Measurements from ENCODE around the gene PCDH15.
A peak's percentile ranks its signal among the peaks of the same experiment; 100 is the strongest.
"Not testable (repeated sequence)": the region's sequence is repeated elsewhere in the genome, so short reads cannot be mapped to it uniquely, and the experiment has no call there.

PCDH15 gene

DNA sequence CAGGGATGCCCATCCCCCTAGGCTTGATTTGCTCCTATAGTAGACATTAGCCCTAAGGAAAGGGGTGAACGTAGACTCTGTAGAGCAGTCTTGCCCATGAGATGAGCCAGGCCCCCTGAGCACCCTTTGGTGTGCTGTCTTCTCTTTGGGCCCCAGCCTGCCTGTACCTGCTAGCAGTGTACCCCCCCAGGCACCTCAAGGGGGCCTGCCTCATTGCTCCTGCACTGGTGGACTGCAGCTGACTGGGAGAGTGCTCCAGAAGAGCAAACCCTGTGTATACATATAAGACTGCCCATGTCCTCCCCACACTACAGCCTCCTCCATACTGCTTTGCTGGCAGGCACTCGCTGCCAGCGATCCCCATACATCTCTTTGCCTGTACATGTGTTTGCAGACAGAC is 206.7 kb downstream of the PCDH15 start:
- intact Hi-C loops (cut with DNase I): no loop called here
- no peak for DNase-seq

GRCh38 chr10:54587971-54588370 is 213.1 kb downstream of the PCDH15 start:
- DNase-seq: no peak
- intact Hi-C loops (cut with DNase I): no loop called here

DNA sequence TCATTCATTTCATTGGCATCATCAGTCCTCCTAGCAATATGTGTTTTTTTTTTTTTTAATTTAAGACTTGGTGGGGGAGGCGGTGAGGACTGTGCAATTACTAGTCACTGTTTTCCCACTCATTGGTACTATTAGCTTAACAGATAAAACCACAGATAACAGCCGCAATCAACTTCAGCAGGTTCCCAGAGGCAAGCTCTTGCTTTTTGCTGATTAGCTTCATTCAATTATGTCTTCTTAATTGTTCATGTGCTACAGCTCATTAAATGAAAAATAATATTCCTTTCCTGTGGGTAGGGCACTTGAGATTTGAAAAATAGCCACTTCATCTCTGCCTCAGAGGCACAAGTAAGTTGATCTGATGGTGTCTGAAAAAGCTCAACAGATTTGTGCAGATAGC is 215.5 kb downstream of the PCDH15 start:
- intact Hi-C loops (cut with DNase I): no loop called here
- DNase-seq: no peak

- DNase-seq: no peak
- intact Hi-C loops (cut with DNase I): no loop called here
Measured at GRCh38 chr10:54577682-54578081, 223.3 kb downstream of the PCDH15 start.

GRCh38 chr10:54576541-54576940 is 224.5 kb downstream of the PCDH15 start:
- no peak for DNase-seq
- intact Hi-C loops (cut with DNase I): no loop called here

DNA sequence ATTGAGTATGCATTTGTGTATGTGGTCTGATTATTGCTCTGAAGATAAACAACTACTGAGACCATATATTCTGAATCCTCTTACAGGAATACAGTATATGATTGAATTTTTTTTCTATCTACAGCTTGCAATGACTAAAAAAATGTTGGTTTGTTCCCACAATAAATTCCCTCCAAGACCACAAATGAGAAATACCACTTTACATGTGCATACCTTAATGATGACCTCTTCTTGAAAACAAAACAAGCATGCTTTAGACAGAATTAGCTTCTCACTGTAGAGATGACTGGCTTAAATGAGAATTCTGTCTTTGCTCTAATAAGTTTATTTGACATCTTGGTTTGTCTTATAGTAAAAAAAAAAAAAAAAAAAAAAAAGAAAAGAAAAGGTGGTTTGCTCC is 241.5 kb downstream of the PCDH15 start:
- intact Hi-C loops (cut with DNase I): no loop called here
- no peak for DNase-seq

- intact Hi-C loops (cut with DNase I): no loop called here
- no peak for DNase-seq
Measured at GRCh38 chr10:54554028-54554427, 247.0 kb downstream of the PCDH15 start.

GRCh38 chr10:54550016-54550415 is 251.0 kb downstream of the PCDH15 start:
- no peak for DNase-seq
- intact Hi-C loops (cut with DNase I): no loop called here

GRCh38 chr10:54531296-54531695 is 269.7 kb downstream of the PCDH15 start:
- intact Hi-C loops (cut with DNase I): no loop called here
- no peak for DNase-seq

DNA sequence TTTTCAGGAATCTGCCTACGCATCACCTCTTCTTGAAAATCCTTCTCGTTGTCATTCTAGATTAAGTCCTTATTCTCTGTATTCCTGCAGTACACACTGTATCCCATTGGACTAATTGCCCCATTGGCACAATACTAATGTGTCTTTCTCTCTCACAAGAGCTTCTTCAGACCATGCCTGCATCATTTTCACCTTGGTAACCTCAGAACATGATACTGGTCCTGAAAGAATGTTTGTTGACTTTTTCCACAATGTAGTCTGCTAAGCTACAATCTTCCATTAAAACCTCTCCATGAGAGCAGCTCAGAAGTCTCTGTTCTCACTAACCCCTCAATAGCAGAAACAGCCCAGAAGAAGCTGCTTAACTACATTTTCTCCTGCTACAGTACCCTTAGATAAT is 270.7 kb downstream of the PCDH15 start:
- intact Hi-C loops (cut with DNase I): no loop called here

GRCh38 chr10:54525816-54526215 is 275.2 kb downstream of the PCDH15 start:
- intact Hi-C loops (cut with DNase I): no loop called here
- no peak for DNase-seq

More for the DNA sequence above, 270.7 kb downstream of the PCDH15 start:
- no peak for DNase-seq

DNA sequence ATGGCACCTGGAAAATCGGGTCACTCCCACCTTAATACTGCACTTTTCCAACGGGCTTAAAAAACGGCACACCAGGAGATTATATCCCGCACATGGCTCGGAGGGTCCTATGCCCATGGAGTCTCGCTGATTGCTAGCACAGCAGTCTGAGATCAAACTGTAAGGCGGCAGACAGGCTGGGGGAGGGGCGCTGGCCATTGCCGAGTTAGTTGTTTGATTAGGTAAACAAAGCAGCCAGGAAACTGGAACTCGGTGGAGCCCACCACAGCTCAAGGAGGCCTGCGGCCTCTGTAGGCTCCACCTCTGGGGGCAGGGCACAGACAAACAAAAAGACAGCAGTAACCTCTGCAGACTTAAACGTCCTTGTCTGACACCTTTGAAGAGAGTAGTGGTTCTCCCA is 285.8 kb downstream of the PCDH15 start:
- intact Hi-C loops (cut with DNase I); DNase-seq: not testable (repeated sequence)

DNA sequence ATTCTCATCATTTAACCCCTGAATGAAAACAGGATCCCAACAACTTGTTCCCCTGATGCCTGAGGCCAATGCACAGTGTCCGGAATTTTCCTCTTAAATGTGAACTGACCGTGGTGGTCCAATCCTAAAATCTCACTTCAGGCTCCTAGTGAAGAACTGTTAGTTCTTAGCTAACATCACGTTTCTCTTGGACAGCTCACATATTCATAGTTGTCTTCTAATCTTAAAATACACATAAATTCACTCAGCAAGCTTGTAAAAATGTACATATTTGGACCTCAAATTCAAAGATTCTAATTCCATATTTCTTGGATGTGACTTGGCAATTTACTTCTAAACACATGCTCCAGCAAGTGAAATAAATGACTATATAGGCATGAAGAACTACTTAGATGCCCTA is 297.2 kb downstream of the PCDH15 start:
- DNase-seq: no peak
- intact Hi-C loops (cut with DNase I): no loop called here

- intact Hi-C loops (cut with DNase I): no loop called here
- DNase-seq: no peak
Measured at GRCh38 chr10:54501929-54502328, 299.1 kb downstream of the PCDH15 start.

DNA sequence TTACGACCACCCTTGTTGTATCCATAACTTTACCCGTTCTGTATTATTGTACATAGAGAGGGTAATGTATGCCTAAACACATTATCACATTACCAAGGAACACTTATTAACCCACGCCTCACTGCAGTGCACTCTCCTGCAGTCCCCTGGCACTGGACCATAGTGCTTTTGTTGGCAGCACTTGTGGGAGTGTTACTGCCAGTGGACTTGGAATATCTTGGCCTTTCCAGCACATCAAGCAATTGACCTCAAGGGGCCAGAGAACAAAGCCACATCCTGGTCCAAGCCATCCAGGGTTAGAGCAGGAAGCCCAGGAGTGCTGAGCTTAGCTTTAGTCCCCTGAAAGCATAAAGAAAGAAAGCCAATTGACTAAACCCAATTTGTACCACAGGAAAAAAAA is 304.2 kb downstream of the PCDH15 start:
- peak in 1 of 42 donors; percentile 1 for DNase-seq
- intact Hi-C loops (cut with DNase I): no loop called here

DNA sequence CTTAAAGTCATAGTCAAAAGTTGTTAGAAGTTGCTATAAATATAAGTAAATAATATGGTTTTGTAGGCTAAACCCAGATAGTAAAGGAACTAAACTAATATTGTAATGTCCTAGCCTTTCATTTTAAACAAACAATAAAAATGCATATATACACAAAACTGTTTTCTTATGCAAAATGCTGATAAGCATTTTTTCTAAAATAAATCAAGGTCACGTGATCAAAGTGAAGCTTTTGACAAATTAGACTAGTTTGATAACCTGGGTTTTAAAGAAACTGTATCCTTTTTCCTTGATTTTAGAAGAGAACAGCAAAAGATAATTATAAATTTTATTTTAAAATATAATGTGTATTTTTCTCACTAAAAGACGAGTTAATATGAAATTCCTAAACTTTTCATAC is 313.3 kb downstream of the PCDH15 start:
- no peak for DNase-seq
- intact Hi-C loops (cut with DNase I): no loop called here

GRCh38 chr10:54485971-54486370 is 315.1 kb downstream of the PCDH15 start:
- intact Hi-C loops (cut with DNase I): no loop called here
- no peak for DNase-seq

DNA sequence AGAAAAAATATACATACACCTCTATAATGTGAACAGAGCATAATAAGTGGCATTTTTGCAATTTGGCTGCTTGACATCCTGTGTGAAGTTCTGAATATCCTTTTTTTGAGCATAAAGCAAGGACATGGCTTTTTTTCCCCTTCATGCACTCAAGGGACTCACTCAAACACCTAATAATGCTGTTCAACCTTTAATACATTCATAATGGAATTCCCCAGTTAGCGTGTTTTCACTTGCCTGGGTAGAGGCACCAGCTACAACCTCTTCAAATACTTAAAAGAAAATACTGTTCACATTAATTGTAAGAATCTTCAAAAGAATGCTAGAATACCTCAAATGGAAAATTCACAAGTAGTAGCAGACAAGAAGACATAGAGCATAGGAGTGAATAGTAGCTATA is 316.8 kb downstream of the PCDH15 start:
- intact Hi-C loops (cut with DNase I): no loop called here
- DNase-seq: no peak

DNA sequence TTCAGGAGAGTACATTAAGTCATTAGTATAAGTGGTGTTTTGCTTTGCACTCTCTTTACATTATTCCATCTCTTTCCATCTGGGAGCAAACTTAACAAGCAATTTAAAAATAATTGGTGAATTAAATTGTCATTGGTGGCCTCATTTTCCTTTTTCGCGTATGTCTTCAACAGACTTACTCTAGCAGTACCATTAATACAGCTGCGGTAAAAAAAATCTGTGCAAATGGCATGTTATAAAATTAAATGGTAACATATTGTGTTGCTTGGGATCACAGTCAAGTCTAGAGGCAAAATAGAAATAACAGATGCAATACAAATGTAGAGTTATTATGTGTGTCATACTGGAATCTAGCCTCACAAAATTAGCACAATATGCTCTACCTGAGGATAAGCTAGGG is 322.4 kb downstream of the PCDH15 start:
- DNase-seq: no peak
- intact Hi-C loops (cut with DNase I): no loop called here

DNA sequence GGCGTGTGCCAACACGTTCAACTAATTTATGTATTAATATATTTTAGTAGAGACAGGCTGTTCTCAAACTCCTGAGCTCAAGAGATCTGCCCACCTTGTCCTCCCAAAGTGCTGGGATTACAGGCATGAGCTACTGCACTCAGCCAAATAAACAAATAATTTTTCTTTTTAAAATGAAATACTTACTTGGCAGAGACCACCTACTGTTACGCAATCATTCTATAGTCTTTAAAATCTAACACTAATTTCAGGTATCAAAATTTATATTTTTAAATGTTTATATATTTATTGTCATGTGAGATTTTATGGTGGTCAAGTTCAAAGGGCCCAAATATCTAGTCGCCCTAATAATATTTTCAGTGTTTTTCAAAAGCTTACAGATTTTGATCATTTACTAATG is 323.3 kb downstream of the PCDH15 start:
- no peak for DNase-seq
- intact Hi-C loops (cut with DNase I): no loop called here

DNA sequence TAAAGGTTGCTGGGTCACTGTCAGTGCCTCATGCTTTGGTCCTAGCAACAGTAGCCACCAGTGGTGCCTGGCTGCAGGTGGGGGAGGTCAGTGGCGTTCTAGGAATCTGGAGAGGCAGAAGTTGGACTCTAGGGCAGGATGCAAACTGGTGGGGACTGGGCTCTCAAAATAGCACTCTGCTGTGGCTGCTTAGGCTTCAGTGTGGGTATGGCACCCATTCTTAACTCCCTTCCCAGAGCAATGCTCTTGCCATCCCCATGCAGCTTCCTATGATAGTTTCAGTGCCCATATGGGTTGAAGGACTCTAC is 330.8 kb downstream of the PCDH15 start:
- intact Hi-C loops (cut with DNase I): no loop called here
- DNase-seq: no peak

GRCh38 chr10:54469587-54470323 is 331.3 kb downstream of the PCDH15 start:
- no peak for DNase-seq
- intact Hi-C loops (cut with DNase I): no loop called here
